Measurements from ENCODE around the gene PRTFDC1. TPM values are rescaled to one million over a fixed set of nuclear protein-coding genes. Genes with fewer than 3 reads are reported as not detected.
"Not testable (repeated sequence)": the region's sequence is repeated elsewhere in the genome, so short reads cannot be mapped to it uniquely, and the experiment has no call there.

The PRTFDC1 gene
- total RNA-seq, 1 experiment from 2014 or later = 0.49 TPM

DNA sequence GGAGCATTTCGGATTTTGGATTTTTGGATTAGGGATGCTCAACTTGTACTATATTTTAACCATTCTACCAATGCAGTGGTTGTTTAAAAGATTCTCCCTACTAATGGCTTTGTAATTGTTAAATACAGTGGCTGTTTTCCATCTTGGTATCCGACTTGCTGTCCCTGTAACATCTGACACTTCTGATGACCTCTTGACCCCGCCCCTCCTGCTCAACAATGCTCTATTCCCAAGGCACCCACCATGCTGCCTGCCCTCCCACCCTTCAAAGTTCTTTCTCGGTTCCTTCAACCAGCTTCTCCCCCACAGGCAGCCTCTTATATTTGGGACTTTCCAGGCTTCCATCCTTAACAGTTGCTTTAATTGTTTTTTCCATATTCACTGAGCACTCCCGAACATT, 2.0 kb downstream of the PRTFDC1 start:
- Histone ChIP-seq H3K9me3 (no peaks in the 10 kb centered on the region), H3K4me3 (no peak overlapping the region), H3K27me3 (no peaks in the 10 kb centered on the region), H3K36me3 (no peaks in the 10 kb centered on the region)
- no peak for DNase-seq

DNA sequence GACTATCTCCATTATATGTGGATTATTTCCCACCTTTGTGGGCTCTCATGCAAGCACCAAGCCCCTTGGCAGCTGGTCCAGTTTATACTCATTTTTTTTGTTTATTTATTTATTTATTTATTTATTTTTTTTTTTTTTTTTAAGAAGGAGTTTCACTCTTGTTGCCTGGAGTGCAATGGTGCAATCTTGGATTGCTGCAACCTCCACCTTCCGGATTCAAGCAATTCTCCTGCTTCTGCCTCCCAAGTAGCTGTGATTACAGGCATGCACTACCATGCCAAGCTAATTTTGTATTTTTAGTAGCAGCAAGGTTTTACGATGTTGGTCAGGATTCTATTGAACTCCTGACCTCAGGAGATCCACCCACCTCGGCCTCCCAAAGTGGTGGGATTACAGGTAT, 2.8 kb downstream of the PRTFDC1 start:
- Histone ChIP-seq H3K27me3 (no peaks in the 10 kb centered on the region), H3K4me3 (no peak overlapping the region), H3K9me3 (no peaks in the 10 kb centered on the region)

GRCh38 chr10:24947304-24948097, 4.9 kb downstream of the PRTFDC1 start:
- no peak for DNase-seq
- Histone ChIP-seq H3K27me3 (no peaks in the 10 kb centered on the region), H3K9me3 (no peaks in the 10 kb centered on the region), H3K36me3 (no peaks in the 10 kb centered on the region), H3K4me3 (no peak overlapping the region)

More for the DNA sequence above, 2.8 kb downstream of the PRTFDC1 start:
- DNase-seq = no peak
- H3K36me3 ChIP-seq = no peaks in the 10 kb centered on the region

DNA sequence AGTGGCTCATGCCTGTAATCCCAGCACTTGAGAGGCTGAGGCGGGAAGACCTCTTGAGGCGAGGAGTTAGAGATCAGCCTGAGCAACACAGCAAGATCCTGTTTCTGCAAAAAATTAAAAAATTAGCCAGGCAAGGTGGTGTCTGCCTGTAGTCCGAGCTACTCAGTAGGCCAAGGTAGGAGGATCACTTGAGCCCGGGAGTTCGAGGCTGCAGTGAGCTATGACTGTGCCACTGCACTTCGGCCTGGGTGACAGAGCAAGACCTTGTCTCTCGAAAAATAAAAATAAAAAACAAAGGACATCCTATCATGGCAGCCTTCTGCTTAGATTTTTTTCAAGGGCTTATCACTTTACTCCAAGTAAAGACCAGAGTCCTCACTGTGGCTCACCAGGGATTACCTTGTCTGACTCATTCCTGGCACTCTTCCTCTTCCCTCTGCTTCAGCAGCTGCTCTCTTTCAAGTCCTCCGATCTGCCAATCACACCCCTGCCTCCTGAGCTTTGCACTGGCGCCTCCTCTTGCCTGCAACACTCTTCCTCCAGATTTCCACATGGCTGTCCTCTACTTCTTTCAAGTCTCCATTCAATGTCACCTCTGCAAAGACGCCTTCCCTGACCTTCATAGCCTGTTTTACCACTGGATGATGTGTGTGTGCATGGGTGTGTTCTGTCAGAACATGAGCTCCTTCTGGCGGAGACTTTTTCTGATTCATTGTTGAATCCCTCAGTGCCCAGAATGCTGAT, 7.7 kb downstream of the PRTFDC1 start:
- Histone ChIP-seq H3K4me3 (no peak overlapping the region), H3K9me3 (no peaks in the 10 kb centered on the region), H3K27me3 (no peaks in the 10 kb centered on the region), H3K36me3 (no peaks in the 10 kb centered on the region)
- DNase-seq = peak; percentile 86

DNA sequence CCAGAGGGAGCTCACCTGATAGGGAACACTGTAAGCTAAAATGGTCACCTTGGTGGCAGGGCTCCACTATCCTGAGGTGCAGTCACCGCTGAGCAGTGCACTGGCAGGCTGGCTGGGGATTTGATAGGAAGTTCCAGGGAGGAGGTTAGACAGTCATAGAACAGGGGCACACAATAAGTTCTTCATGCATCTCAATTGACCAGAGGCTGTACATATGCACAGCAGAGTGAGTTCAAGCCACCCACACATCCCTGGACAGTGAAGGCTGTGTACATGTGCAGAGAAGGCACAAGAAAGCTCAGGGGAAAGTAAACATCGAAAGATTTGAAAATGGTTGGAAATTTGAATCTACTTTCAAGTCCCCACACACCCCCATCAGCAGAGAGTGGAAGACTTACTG, 13.9 kb downstream of the PRTFDC1 start:
- no peaks in the 10 kb centered on the region for H3K36me3 ChIP-seq
- no peaks in the 10 kb centered on the region for H3K9me3 ChIP-seq
- no peak overlapping the region for H3K4me3 ChIP-seq
- no peak for DNase-seq
- no peaks in the 10 kb centered on the region for H3K27me3 ChIP-seq

- no peak for DNase-seq
- H3K4me3 ChIP-seq = no peak overlapping the region
- H3K9me3 ChIP-seq = no peaks in the 10 kb centered on the region
- no peaks in the 10 kb centered on the region for H3K27me3 ChIP-seq
- H3K36me3 ChIP-seq = no peaks in the 10 kb centered on the region
Observed at GRCh38 chr10:24938076-24938475, 14.3 kb downstream of the PRTFDC1 start.

DNA sequence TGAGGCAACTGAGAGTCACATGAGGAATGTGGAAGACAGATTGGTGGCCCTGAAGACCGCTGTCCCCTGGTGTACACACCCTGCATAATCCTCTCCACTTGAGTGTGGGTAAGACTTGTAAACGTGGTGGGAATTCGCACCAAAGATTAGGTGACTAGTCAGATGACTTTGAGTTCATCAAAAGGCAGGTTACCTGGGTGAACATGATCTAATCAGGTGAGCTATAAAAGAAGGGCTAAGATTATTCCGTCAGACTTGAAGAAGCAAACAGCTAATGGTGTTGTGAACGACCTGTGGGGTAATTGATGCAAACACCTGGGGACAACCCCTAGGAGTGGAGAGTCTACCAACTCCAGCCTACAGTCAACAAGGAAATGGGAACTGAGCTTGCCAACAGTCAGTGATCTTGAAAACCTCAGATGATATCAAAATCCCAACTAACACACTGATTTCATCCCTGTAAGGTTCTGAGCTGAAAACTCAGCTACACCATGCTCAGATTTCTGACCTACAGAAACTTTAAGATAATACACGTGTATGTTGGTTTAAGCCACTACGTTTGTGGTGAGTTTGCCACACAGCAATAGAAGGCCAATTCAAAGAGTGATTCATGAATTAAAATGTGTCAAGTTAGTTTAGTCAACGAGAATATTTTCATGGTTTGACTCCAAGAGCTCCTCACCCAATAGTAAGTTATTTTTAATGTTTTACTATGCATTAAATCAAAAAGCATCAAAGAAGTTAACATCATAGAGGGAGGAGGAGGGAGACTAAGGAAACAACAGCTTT, 16.7 kb downstream of the PRTFDC1 start:
- no peak for DNase-seq
- H3K27me3 ChIP-seq = no peaks in the 10 kb centered on the region
- H3K9me3 ChIP-seq = no peaks in the 10 kb centered on the region
- no peaks in the 10 kb centered on the region for H3K36me3 ChIP-seq
- H3K4me3 ChIP-seq = no peak overlapping the region

DNA sequence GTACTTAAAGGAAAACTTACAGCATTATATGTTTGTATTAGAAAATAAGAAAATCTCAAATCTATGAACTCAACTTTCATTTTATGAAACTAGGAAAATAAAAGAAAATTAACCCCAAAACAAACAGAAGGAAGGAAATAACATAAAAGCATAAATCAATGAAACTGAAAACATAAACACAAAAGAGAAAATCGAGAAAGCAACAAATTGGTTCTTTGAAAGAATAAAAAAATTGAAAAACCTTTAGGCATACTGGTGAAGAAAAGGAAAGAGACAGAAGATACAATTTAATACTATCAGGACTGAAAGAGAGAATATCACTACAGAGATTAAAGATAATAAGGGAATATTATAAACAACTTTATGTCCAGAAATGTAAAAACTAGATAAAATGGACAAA, 21.2 kb downstream of the PRTFDC1 start:
- no peak for DNase-seq
- no peaks in the 10 kb centered on the region for H3K9me3 ChIP-seq

GRCh38 chr10:24930427-24930826, 22.0 kb downstream of the PRTFDC1 start:
- Histone ChIP-seq H3K9me3 (no peaks in the 10 kb centered on the region), H3K36me3 (no peaks in the 10 kb centered on the region), H3K27me3 (no peaks in the 10 kb centered on the region), H3K4me3 (no peak overlapping the region)
- no peak for DNase-seq

More for the DNA sequence above, 21.2 kb downstream of the PRTFDC1 start:
- Histone ChIP-seq H3K4me3 (no peak overlapping the region), H3K36me3 (no peaks in the 10 kb centered on the region), H3K27me3 (no peaks in the 10 kb centered on the region)

- Histone ChIP-seq H3K4me3 (no peak overlapping the region), H3K36me3 (no peaks in the 10 kb centered on the region), H3K27me3 (no peaks in the 10 kb centered on the region), H3K9me3 (no peaks in the 10 kb centered on the region)
- DNase-seq = no peak
Observed at GRCh38 chr10:24929904-24930303, 22.5 kb downstream of the PRTFDC1 start.

GRCh38 chr10:24929056-24929544, 23.3 kb downstream of the PRTFDC1 start:
- H3K9me3 ChIP-seq = no peaks in the 10 kb centered on the region; the same call in 1 of the 2 replicates
- DNase-seq = no peak

DNA sequence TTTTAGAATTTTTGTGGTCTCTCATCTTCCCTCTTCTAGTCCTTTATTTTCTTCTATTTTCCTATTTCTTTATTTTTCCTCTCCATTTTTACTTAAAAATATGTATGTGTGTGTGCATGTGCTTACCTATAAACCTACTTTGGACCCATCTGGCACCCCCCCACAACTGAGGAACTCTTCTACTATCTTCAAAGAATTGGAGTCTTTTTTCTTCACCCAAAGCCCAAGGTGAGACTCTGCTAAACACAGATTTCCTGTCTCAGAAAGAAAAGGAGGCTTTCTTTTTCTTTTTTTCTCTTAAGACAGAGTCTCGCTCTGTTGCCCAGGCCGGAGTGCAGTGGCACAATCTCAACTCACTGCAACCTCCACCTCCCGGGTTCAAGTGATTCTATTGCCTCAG, 24.2 kb downstream of the PRTFDC1 start:
- Histone ChIP-seq H3K27me3 (no peaks in the 10 kb centered on the region), H3K36me3 (no peaks in the 10 kb centered on the region), H3K9me3 (no peaks in the 10 kb centered on the region; the same call in none of the 2 replicates), H3K4me3 (no peak overlapping the region)
- DNase-seq = no peak

More at GRCh38 chr10:24929056-24929544, 23.3 kb downstream of the PRTFDC1 start:
- no peaks in the 10 kb centered on the region for H3K27me3 ChIP-seq
- H3K4me3 ChIP-seq = no peak overlapping the region
- no peaks in the 10 kb centered on the region for H3K36me3 ChIP-seq

- Histone ChIP-seq H3K36me3 (no peaks in the 10 kb centered on the region), H3K4me3 (no peak overlapping the region), H3K27me3 (no peaks in the 10 kb centered on the region), H3K9me3 (no peaks in the 10 kb centered on the region; the same call in none of the 2 replicates)
- no peak for DNase-seq
Observed at GRCh38 chr10:24926557-24926956, 25.8 kb downstream of the PRTFDC1 start.

DNA sequence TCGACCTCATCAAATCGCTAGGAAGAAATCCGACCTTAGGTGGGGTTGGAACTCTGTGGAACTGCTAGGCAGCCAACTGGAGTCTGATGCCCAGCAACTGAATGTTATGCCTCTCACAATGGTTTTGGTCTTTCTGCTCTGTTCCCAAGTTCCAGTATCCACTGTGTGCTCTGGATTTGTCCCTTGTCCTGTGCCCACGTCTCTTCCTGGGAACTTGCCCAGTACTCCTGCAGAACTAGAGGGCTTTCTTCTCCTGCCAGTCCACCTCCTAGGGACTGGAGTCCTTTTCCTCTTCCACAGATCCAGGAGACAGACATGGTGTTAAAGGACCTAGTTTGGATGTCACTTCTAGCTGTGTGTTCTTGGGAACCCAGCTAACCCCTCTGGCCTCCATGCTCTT, 26.6 kb downstream of the PRTFDC1 start:
- Histone ChIP-seq H3K27me3 (no peaks in the 10 kb centered on the region), H3K9me3 (no peaks in the 10 kb centered on the region; the same call in none of the 2 replicates), H3K36me3 (no peaks in the 10 kb centered on the region), H3K4me3 (no peak overlapping the region)
- no peak for DNase-seq

DNA sequence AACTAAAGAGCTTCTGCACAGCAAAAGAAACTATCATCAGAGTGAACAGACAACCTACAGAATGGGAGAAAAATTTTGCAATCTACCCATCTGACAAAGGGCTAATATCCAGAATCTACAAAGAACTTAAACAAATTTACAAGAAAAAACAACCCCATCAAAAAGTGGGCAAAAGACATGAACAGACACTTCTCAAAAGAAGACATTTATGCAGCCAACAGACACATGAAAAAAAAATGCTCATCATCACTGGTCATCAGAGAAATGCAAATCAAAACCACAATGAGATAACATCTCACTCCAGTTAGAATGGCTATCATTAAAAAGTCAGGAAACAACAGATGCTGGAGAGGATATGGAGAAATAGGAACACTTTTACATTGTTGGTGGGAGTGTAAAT, 27.9 kb downstream of the PRTFDC1 start:
- H3K36me3 ChIP-seq, DNase-seq, H3K4me3 ChIP-seq, H3K9me3 ChIP-seq, H3K27me3 ChIP-seq: not testable (repeated sequence)

DNA sequence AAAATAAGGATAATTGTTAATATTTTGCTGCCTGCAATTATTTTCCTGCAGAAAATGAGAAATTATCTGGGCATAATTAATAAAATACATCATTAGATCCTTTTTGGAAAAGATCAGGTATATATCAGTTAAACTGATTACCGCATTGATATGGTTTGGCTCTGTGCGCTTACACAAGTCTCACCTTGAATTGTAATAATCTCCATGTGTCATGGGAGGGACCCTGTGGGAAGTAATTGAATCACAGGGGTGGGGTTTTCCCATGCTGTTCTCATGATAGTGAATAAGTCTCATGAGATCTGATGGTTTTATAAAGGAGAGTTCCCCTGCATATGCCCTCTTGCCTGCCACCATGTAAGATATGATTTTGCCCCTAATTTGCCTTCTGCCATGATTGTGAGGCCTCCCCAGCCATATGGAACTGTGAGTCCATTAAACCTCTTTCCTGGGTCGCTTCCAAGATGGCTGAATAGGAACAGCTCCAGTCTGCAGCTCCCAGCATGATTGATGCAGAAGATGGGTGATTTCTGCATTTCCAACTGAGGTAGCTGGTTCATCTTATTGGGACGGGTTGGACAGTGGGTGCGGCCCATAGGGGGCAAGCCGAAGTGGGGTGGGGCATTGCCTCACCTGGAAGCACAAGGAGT, 30.1 kb downstream of the PRTFDC1 start:
- H3K27me3 ChIP-seq, H3K36me3 ChIP-seq, DNase-seq, H3K4me3 ChIP-seq, H3K9me3 ChIP-seq: not testable (repeated sequence)
